H9 (cell line): Measurements from ENCODE around the gene LGALS3. TPM values are rescaled to one million over a fixed set of nuclear protein-coding genes. Genes with fewer than 3 reads are reported as not detected.

Experiments
- DNase-seq: peaks from one replicate; pipeline ENCODE4 v3.0.0-alpha.2; 2017
- H2AFZ ChIP-seq: one replicate; pipeline ENCODE4 v1.6.1; 2013; ENCODE audit warnings: mild to moderate bottlenecking, low read length, control low read depth, moderate library complexity
- H2AK5ac ChIP-seq: 2 replicates; pipeline ENCODE4 v1.6.1; 2013; ENCODE audit warnings: low read length, control low read depth, mixed read lengths; ENCODE audit not compliant: insufficient read length
- H2BK120ac ChIP-seq: one replicate; pipeline ENCODE4 v1.6.1; 2013; ENCODE audit warnings: low read depth, mild to moderate bottlenecking, low read length, control low read depth, inconsistent platforms; ENCODE audit not compliant: poor library complexity, severe bottlenecking
- H2BK12ac ChIP-seq: 2 replicates; pipeline ENCODE4 v1.6.1; 2013; ENCODE audit warnings: low read length, control low read depth, mixed read lengths, low read depth; ENCODE audit not compliant: insufficient read length
- H2BK15ac ChIP-seq: 2 replicates; pipeline ENCODE4 v1.6.1; 2013; ENCODE audit warnings: low read depth, low read length, control low read depth
- H2BK20ac ChIP-seq: one replicate; pipeline ENCODE4 v1.6.1; 2013; ENCODE audit warnings: low read depth, mild to moderate bottlenecking, low read length, control low read depth, inconsistent platforms; ENCODE audit not compliant: poor library complexity, severe bottlenecking
- H2BK5ac ChIP-seq: 2 replicates; pipeline ENCODE4 v1.6.1; 2013; ENCODE audit warnings: low read length, control low read depth, mixed read lengths; ENCODE audit not compliant: insufficient read length
- H3K14ac ChIP-seq: 2 replicates; pipeline ENCODE4 v1.6.1; 2013; ENCODE audit warnings: low read length, control low read depth; ENCODE audit not compliant: insufficient read depth
- H3K18ac ChIP-seq: 2 replicates; pipeline ENCODE4 v1.6.1; 2013; ENCODE audit warnings: low read depth, mild to moderate bottlenecking, mixed read lengths, low read length, control low read depth; ENCODE audit not compliant: insufficient read length
- H3K23ac ChIP-seq: 2 replicates; pipeline ENCODE4 v1.6.1; 2013; ENCODE audit warnings: low read length, control low read depth, mixed read lengths, low read depth; ENCODE audit not compliant: insufficient read length
- H3K23me2 ChIP-seq: 2 replicates; pipeline ENCODE4 v1.6.1; 2013; ENCODE audit warnings: low read depth, mild to moderate bottlenecking, mixed read lengths, low read length, control low read depth; ENCODE audit not compliant: insufficient read length, poor library complexity, severe bottlenecking
- H3K27ac ChIP-seq: 2 replicates; pipeline ENCODE4 v1.5.1; 2013; ENCODE audit warnings: low read length, control low read depth, mixed read lengths, low read depth; ENCODE audit not compliant: insufficient read length
- H3K27me3 ChIP-seq: 2 replicates; pipeline ENCODE4 v1.6.1; 2013; ENCODE audit warnings: low read length, control low read depth, inconsistent platforms; ENCODE audit not compliant: insufficient read depth
- H3K4ac ChIP-seq: 2 replicates; pipeline ENCODE4 v1.6.1; 2013; ENCODE audit warnings: low read depth, mild to moderate bottlenecking, control low read depth, inconsistent platforms, low read length, moderate library complexity
- H3K4me1 ChIP-seq: 2 replicates; pipeline ENCODE4 v1.6.1; 2013; ENCODE audit warnings: low read length, control low read depth, inconsistent platforms; ENCODE audit not compliant: insufficient read depth
- H3K4me2 ChIP-seq: 2 replicates; pipeline ENCODE4 v1.6.1; 2013; ENCODE audit warnings: low read length, control low read depth, mixed read lengths; ENCODE audit not compliant: insufficient read length, insufficient read depth
- H3K56ac ChIP-seq: 2 replicates; pipeline ENCODE4 v1.6.1; 2013; ENCODE audit warnings: low read depth, mild to moderate bottlenecking, mixed read lengths, low read length, control low read depth; ENCODE audit not compliant: insufficient read length
- H3K79me1 ChIP-seq: 2 replicates; pipeline ENCODE4 v1.6.1; 2013; ENCODE audit warnings: low read depth, mild to moderate bottlenecking, moderate library complexity, low read length, control low read depth, inconsistent platforms; ENCODE audit not compliant: insufficient read depth, poor library complexity, severe bottlenecking
- H3K79me2 ChIP-seq: 2 replicates; pipeline ENCODE4 v1.6.1; 2013; ENCODE audit warnings: low read length, control low read depth, inconsistent platforms; ENCODE audit not compliant: insufficient read depth
- H3K9ac ChIP-seq: 2 replicates; pipeline ENCODE4 v1.6.1; 2013; ENCODE audit warnings: low read length, control low read depth, mixed read lengths; ENCODE audit not compliant: insufficient read length; ENCODE audit errors: extremely low read depth
- H3K9me3 ChIP-seq: one replicate; pipeline ENCODE4 v1.6.1; 2013; ENCODE audit warnings: low read depth, low read length, inconsistent platforms; ENCODE audit not compliant: control insufficient read depth
- H3T11ph ChIP-seq: one replicate; pipeline ENCODE4 v1.6.1; 2013; ENCODE audit warnings: mild to moderate bottlenecking, low read length, control low read depth, inconsistent platforms
- H4K20me1 ChIP-seq: one replicate; pipeline ENCODE4 v1.6.1; 2013; ENCODE audit not compliant: control insufficient read depth, insufficient read length, insufficient read depth
- H4K5ac ChIP-seq: 2 replicates; pipeline ENCODE4 v1.6.1; 2013; ENCODE audit warnings: low read depth, mild to moderate bottlenecking, mixed read lengths, low read length, control low read depth; ENCODE audit not compliant: insufficient read length
- H4K8ac ChIP-seq: replicated peaks from 2 replicates; pipeline ENCODE4 v1.6.1; 2013; ENCODE audit warnings: low read length, control low read depth, mixed read lengths, low read depth; ENCODE audit not compliant: insufficient read length
- H4K91ac ChIP-seq: 2 replicates; pipeline ENCODE4 v1.6.1; 2013; ENCODE audit warnings: low read depth, mild to moderate bottlenecking, moderate library complexity, mixed read lengths, low read length, control low read depth; ENCODE audit not compliant: insufficient read length
- H3K27ac Mint-ChIP-seq, 3 experiments: 2 replicates in 2 of 3; 3 replicates in 1 of 3; pipeline ENCODE4 v1.8.0; 2020 to 2021; ENCODE audit warnings: mixed read lengths in 3 of 3, mild to moderate bottlenecking in 1 of 3, moderate library complexity in 1 of 3
- H3K27me3 Mint-ChIP-seq: 2 replicates; pipeline ENCODE4 v1.8.0; 2021; ENCODE audit warnings: low read depth, mild to moderate bottlenecking, moderate library complexity, mixed read lengths
- H3K36me3 Mint-ChIP-seq, 3 experiments: 2 replicates in 2 of 3; 3 replicates in 1 of 3; pipeline ENCODE4 v1.8.0; 2020 to 2021; ENCODE audit warnings: low read depth in 3 of 3, mixed read lengths in 3 of 3; ENCODE audit not compliant: insufficient read depth in 1 of 3
- H3K4me1 Mint-ChIP-seq, 2 experiments: 2 replicates each; pipeline ENCODE4 v1.8.0; 2020; ENCODE audit warnings: mixed read lengths in 2 of 2
- H3K4me3 Mint-ChIP-seq, 2 experiments: 2 replicates in 1 of 2; 3 replicates in 1 of 2; pipeline ENCODE4 v1.8.0; 2020 to 2021; ENCODE audit warnings: mild to moderate bottlenecking in 2 of 2, mixed read lengths in 2 of 2, moderate library complexity in 1 of 2
- H3K9me3 Mint-ChIP-seq, 2 experiments: 2 replicates in 1 of 2; 3 replicates in 1 of 2; pipeline ENCODE4 v1.8.0; 2020; ENCODE audit warnings: mild to moderate bottlenecking in 2 of 2, mixed read lengths in 2 of 2, moderate library complexity in 1 of 2
- WGBS: extraction: QIAGEN DNeasy Blood & Tissue Kit; methylation state at CpG from one replicate; pipeline ENCODE4 v1.1.7; 2013; ENCODE audit warnings: missing lambda C conversion rate, low lambda C conversion rate, mixed read lengths; ENCODE audit not compliant: insufficient read length; ENCODE audit errors: extremely low coverage; 5-methylcytosine and 5-hydroxymethylcytosine counted together
- total RNA-seq: library from RNA; stranded (reverse); gene quantifications from 2 replicates; pipeline ENCODE4 v1.2.1, GENCODE V29; 2021
- TF ChIP-seq, protein P1 (sequence below): fragments of 200-600 bp; sonication (generic); conservative IDR thresholded peaks from 3 replicates; pipeline ENCODE4 v1.8.0; 2021; ENCODE audit warnings: antibody characterized with exemption, mild to moderate bottlenecking

Gene LGALS3
- total RNA-seq, 1 experiment from 2014 or later = 4.0 TPM

DNA sequence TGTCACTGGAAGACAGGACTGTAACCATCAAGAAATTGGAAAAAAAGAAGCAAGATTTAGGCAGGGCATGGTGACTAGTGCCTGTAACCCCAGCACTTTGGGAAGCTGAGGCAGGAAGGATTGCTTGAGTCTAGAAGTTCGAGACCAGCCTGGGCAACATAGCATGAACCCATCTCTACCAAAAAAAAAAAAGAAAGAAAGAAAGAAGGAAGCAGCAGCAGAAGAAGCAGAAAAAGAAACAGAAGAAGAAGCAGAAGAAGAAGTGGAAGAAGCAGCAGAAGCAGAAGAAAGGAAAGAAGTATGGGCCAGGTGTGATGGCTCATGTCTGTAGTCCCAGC is 30.5 kb upstream of the LGALS3 start:
- no peak overlapping the region for H2BK5ac ChIP-seq
- no peak overlapping the region for H3K27ac ChIP-seq
- H3K27me3 ChIP-seq = no peaks in the 10 kb centered on the region
- TF ChIP-seq, protein P1, sequence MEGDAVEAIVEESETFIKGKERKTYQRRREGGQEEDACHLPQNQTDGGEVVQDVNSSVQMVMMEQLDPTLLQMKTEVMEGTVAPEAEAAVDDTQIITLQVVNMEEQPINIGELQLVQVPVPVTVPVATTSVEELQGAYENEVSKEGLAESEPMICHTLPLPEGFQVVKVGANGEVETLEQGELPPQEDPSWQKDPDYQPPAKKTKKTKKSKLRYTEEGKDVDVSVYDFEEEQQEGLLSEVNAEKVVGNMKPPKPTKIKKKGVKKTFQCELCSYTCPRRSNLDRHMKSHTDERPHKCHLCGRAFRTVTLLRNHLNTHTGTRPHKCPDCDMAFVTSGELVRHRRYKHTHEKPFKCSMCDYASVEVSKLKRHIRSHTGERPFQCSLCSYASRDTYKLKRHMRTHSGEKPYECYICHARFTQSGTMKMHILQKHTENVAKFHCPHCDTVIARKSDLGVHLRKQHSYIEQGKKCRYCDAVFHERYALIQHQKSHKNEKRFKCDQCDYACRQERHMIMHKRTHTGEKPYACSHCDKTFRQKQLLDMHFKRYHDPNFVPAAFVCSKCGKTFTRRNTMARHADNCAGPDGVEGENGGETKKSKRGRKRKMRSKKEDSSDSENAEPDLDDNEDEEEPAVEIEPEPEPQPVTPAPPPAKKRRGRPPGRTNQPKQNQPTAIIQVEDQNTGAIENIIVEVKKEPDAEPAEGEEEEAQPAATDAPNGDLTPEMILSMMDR = no peak
- H4K8ac ChIP-seq = no peak overlapping the region
- H4K20me1 ChIP-seq = no peaks in the 10 kb centered on the region
- H2AK5ac ChIP-seq = no peak overlapping the region
- no peaks in the 10 kb centered on the region for H3K79me2 ChIP-seq
- no peak overlapping the region for H4K5ac ChIP-seq
- peaks cover 1% of the 10 kb centered on the region for H3K27me3 Mint-ChIP-seq
- peaks cover 7% of the 10 kb centered on the region; the same call in 1 of the 2 replicates for H3K4me1 ChIP-seq
- no peak overlapping the region for H3K14ac ChIP-seq
- H3K9me3 ChIP-seq = no peaks in the 10 kb centered on the region
- no peak overlapping the region for H2BK12ac ChIP-seq
- no peak overlapping the region for H3T11ph ChIP-seq
- no peak overlapping the region for H3K56ac ChIP-seq
- H2BK15ac ChIP-seq = no peak overlapping the region
- no peak overlapping the region for H3K4me3 Mint-ChIP-seq
- no peak overlapping the region for H2AFZ ChIP-seq
- no peak overlapping the region for H3K9ac ChIP-seq
- no peak overlapping the region for H3K4ac ChIP-seq
- no peak overlapping the region for H3K23ac ChIP-seq
- WGBS = no CpG with 5 or more reads among the region's 1 CpG
- no peak overlapping the region for H3K18ac ChIP-seq
- no peaks in the 10 kb centered on the region for H3K36me3 Mint-ChIP-seq
- no peak for DNase-seq
- H3K23me2 ChIP-seq = no peaks in the 10 kb centered on the region
- H3K27ac Mint-ChIP-seq = no peak overlapping the region
- H2BK120ac ChIP-seq = no peak overlapping the region
- H3K9me3 Mint-ChIP-seq = no peaks in the 10 kb centered on the region
- no peak overlapping the region for H2BK20ac ChIP-seq
- H3K79me1 ChIP-seq = no peaks in the 10 kb centered on the region
- H4K91ac ChIP-seq = no peak overlapping the region
- peaks cover 24 to 37% of the 10 kb centered on the region in 2 experiments for H3K4me1 Mint-ChIP-seq
- no peak overlapping the region for H3K4me2 ChIP-seq
